HepG2 (cell line): Measurements from ENCODE around the gene CPS1. TPM values are rescaled to one million over a fixed set of nuclear protein-coding genes. Genes with fewer than 3 reads are reported as not detected.

Experiments
- ATAC-seq: fragments of 200-7000 bp; cut with Tn5 transposase; 3 replicates; pipeline ENCODE4 v1.9.1; 2020; ENCODE audit warnings: mild to moderate bottlenecking, moderate library complexity
- BruUV-seq: library from RNA; stranded (reverse); fragments of 400-500 nt; replicated peaks from 2 replicates; lab custom pipeline; 2021; lab: Mats Ljungman, UMichigan
- CTCF ChIA-PET: fragments of 300-600 bp; formaldehyde crosslinking; extraction: SDS; loops from one replicate; lab custom pipeline; 2021; ENCODE audit warnings: low total read pairs, inconsistent platforms, low intra/inter-chr PET ratio; lab: Yijun Ruan, JAX
- POLR2A ChIA-PET: fragments of 350-600 bp; sonication (Branson Sonifier 250); formaldehyde crosslinking; loops from one replicate; lab custom pipeline; 2020; ENCODE audit warnings: antibody characterized with exemption, inconsistent platforms; lab: Yijun Ruan, JAX
- DNase-seq: peaks from one replicate; pipeline ENCODE4 v3.0.0-alpha.2; 2015; ENCODE audit warnings: low spot score
- FAIRE-seq: peaks from 3 replicates; lab custom pipeline; 2011; peaks lifted over from hg19 to GRCh38; lab: Jason Lieb, UNC
- H2AFZ ChIP-seq: one replicate; pipeline ENCODE4 v1.6.1; 2011; ENCODE audit warnings: low read length, inconsistent platforms
- H3K27ac ChIP-seq: fragments of 300-600 bp; 3 replicates; pipeline ENCODE4 v1.8.0; 2011; ENCODE audit warnings: mixed run types, mild to moderate bottlenecking, mixed read lengths, low read length, inconsistent platforms; ENCODE audit not compliant: insufficient read depth; ENCODE audit errors: extremely low read length
- H3K27me3 ChIP-seq, 2 experiments: fragments of 200-600 bp in 1 of 2; 2 replicates in 1 of 2; 3 replicates in 1 of 2; pipeline versions ENCODE4 v1.6.0 to v1.8.0; 2011; ENCODE audit warnings: low read length in 2 of 2, mild to moderate bottlenecking in 2 of 2, moderate library complexity in 2 of 2, inconsistent platforms in 1 of 2; ENCODE audit not compliant: insufficient read depth in 2 of 2, control insufficient read depth in 1 of 2
- H3K36me3 ChIP-seq, 2 experiments: fragments of 200-600 bp in 1 of 2; replicated peaks in 1 of 2; 2 replicates in 1 of 2; 3 replicates in 1 of 2; pipeline versions ENCODE4 v1.5.1 to v1.8.0; 2011; ENCODE audit warnings: low read length in 2 of 2, inconsistent platforms in 1 of 2; ENCODE audit not compliant: insufficient read depth in 2 of 2, control insufficient read depth in 1 of 2
- H3K4me1 ChIP-seq: 2 replicates; pipeline ENCODE4 v1.5.1; 2012; ENCODE audit warnings: low read length, inconsistent platforms; ENCODE audit not compliant: insufficient read depth
- H3K4me2 ChIP-seq: 2 replicates; pipeline ENCODE4 v1.6.0; 2011; ENCODE audit warnings: low read depth, low read length, inconsistent platforms
- H3K4me3 ChIP-seq, 3 experiments: fragments of 200-600 bp in 1 of 3; sonication (generic), shearing (Covaris generic) in 1 of 3; replicated peaks in 1 of 3; 2 replicates each; pipeline ENCODE4 v1.5.1; 2011 to 2016; ENCODE audit warnings: low read length in 3 of 3, inconsistent platforms in 2 of 3, low read depth in 2 of 3, mild to moderate bottlenecking in 2 of 3, control low read depth in 1 of 3, mixed read lengths in 1 of 3; ENCODE audit not compliant: insufficient read depth in 1 of 3
- H3K79me2 ChIP-seq: one replicate; pipeline ENCODE4 v1.6.1; 2011; ENCODE audit warnings: low read length, inconsistent platforms; ENCODE audit not compliant: insufficient read depth
- H3K9ac ChIP-seq: 2 replicates; pipeline ENCODE4 v1.6.0; 2011; ENCODE audit warnings: mild to moderate bottlenecking, low read depth, low read length, inconsistent platforms; ENCODE audit not compliant: insufficient read depth
- H3K9me3 ChIP-seq: 2 replicates; pipeline ENCODE4 v1.5.1; 2012; ENCODE audit warnings: mild to moderate bottlenecking, low read length
- H4K20me1 ChIP-seq: 2 replicates; pipeline ENCODE4 v1.6.0; 2011; ENCODE audit warnings: inconsistent platforms, mild to moderate bottlenecking, low read length, moderate library complexity; ENCODE audit not compliant: insufficient read depth
- AHDC1 ChIP-seq: sonication (generic); formaldehyde crosslinking; IDR thresholded peaks from 2 replicates; pipeline ENCODE4 v1.5.1; 2020; ENCODE audit warnings: mild to moderate bottlenecking, missing genetic modification reagents, borderline replicate concordance
- E2F5 ChIP-seq: sonication (generic); formaldehyde crosslinking; conservative IDR thresholded peaks from 2 replicates; pipeline ENCODE4 v1.4.0; 2020; ENCODE audit warnings: missing genetic modification reagents
- ELF3 ChIP-seq: IDR thresholded peaks from 2 replicates; pipeline ENCODE4 v1.6.1; 2016; ENCODE audit warnings: missing genetic modification reagents, missing compliant biosample characterization
- FOXK2 ChIP-seq: fragments of 450-650 bp; IDR thresholded peaks from 2 replicates; pipeline ENCODE4 v1.6.1; 2016
- FOXO1 ChIP-seq: sonication (generic); formaldehyde crosslinking; IDR thresholded peaks from 2 replicates; pipeline ENCODE4 v1.4.0; 2020; ENCODE audit warnings: missing genetic modification reagents
- GATAD2A ChIP-seq: IDR thresholded peaks from 2 replicates; pipeline ENCODE4 v1.6.1; 2016
- HOMEZ ChIP-seq: IDR thresholded peaks from 2 replicates; pipeline ENCODE4 v1.6.1; 2016; ENCODE audit warnings: low read depth
- MIXL1 ChIP-seq: IDR thresholded peaks from 2 replicates; pipeline ENCODE4 v1.6.1; 2016
- NR2F6 ChIP-seq, 2 experiments: IDR thresholded peaks; 2 replicates each; pipeline ENCODE4 v1.6.1; 2016; ENCODE audit warnings: antibody characterized with exemption in 1 of 2, mild to moderate bottlenecking in 1 of 2
- PHB2 ChIP-seq: fragments of 450-650 bp; IDR thresholded peaks from 2 replicates; pipeline ENCODE4 v1.6.1; 2018; ENCODE audit not compliant: partially characterized antibody
- PHF21A ChIP-seq: sonication (generic); formaldehyde crosslinking; IDR thresholded peaks from 2 replicates; pipeline ENCODE4 v1.5.0; 2020; ENCODE audit warnings: mild to moderate bottlenecking, missing genetic modification reagents
- POGZ ChIP-seq: sonication (generic); formaldehyde crosslinking; IDR thresholded peaks from 2 replicates; pipeline ENCODE4 v1.4.0; 2020; ENCODE audit warnings: mild to moderate bottlenecking, missing genetic modification reagents
- SOX6 ChIP-seq, 2 experiments: fragments of 450-650 bp in 1 of 2; sonication (generic) in 1 of 2; formaldehyde crosslinking in 1 of 2; IDR thresholded peaks; 2 replicates each; pipeline versions ENCODE4 v1.4.0 to v1.6.1; 2017 to 2020; ENCODE audit warnings: antibody characterized with exemption in 1 of 2, mild to moderate bottlenecking in 1 of 2, missing genetic modification reagents in 1 of 2
- TCF7 ChIP-seq: sonication (generic); IDR thresholded peaks from 2 replicates; pipeline ENCODE4 v1.6.1; 2016; ENCODE audit warnings: antibody characterized with exemption, low read depth
- ZBTB34 ChIP-seq: sonication (generic); formaldehyde crosslinking; IDR thresholded peaks from 2 replicates; pipeline ENCODE4 v1.8.0; 2022; ENCODE audit warnings: mild to moderate bottlenecking, missing genetic modification reagents
- ZNF44 ChIP-seq: sonication (generic); formaldehyde crosslinking; IDR thresholded peaks from 2 replicates; pipeline ENCODE4 v1.5.1; 2020; ENCODE audit warnings: mild to moderate bottlenecking, missing genetic modification reagents
- ZNF792 ChIP-seq: IDR thresholded peaks from 2 replicates; pipeline ENCODE4 v1.6.1; 2016
- WGBS: methylation state at CpG from one replicate; pipeline ENCODE4 v1.1.6; 2017; ENCODE audit warnings: low lambda C conversion rate; 5-methylcytosine and 5-hydroxymethylcytosine counted together
- in situ Hi-C: cut with HindIII; loops from 2 replicates; pipeline ENCODE4 v1.10.0; 2017; ENCODE audit warnings: low pct_unique_long_range_greater_than_20kb; ENCODE audit not compliant: extremely low pct_ligation_motif_present
- intact Hi-C: fragments of 100-400 bp; cut with micrococcal nuclease; formaldehyde crosslinking; loops from one replicate; pipeline ENCODE4 v1.10.0; 2022; ENCODE audit not compliant: unreplicated experiment
- polyA plus RNA-seq, 8 experiments: library from polyadenylated mRNA; depleted of rRNA in 3 of 8; stranded (reverse) in 7 of 8; unstranded in 1 of 8; fragments of >200 nt; fragmentation: Illumina TruSeq in 4 of 8; extraction: Trizol in 4 of 8; gene quantifications; 2 replicates each; pipeline versions ENCODE4 v1.2.1 to v1.2.3, GENCODE V29; 2011 to 2016; ENCODE audit warnings: low read depth in 4 of 8, missing spikeins in 1 of 8, mixed read lengths in 1 of 8; ENCODE audit not compliant: insufficient read depth in 1 of 8
- total RNA-seq, 5 experiments: library from RNA; depleted of rRNA; stranded (reverse); fragments of >200 nt; fragmentation: Illumina TruSeq; extraction: Trizol; gene quantifications; 2 replicates each; pipeline ENCODE4 v1.2.3, GENCODE V29; 2016; ENCODE audit warnings: low read depth in 1 of 5

The CPS1 gene
- total and polyA plus RNA-seq, 2 of the 13 experiments (the other 11 are each of a cell fraction or from before 2014, with no cell fraction given), result 24.4 to 51.7 TPM

- POLR2A ChIA-PET, result no interaction called here
- no peaks in the 10 kb centered on the region for H3K9me3 ChIP-seq
- BruUV-seq, result no TSS peak
- H2AFZ ChIP-seq, result no peak overlapping the region
- H3K9ac ChIP-seq, result no peak overlapping the region
- CTCF ChIA-PET, result no interaction called here
- in situ Hi-C loops (loop anchor here (25.0 kb wide), 1 partner anchor 364 kb away; no protein-coding TSS in a partner anchor), intact Hi-C loops (no loop called here)
- ATAC-seq, result peak; percentile 84
- 26% methylated on average over 1 of the region's 1 CpG for WGBS
- H3K27me3 ChIP-seq, result no peaks in the 10 kb centered on the region
- H3K4me1 ChIP-seq, result peaks cover 10% of the 10 kb centered on the region
- H3K4me2 ChIP-seq, result 0 out of 2 replicates have a peak overlapping the region, but pooled peaks have one; percentile 0
- H4K20me1 ChIP-seq, result no peaks in the 10 kb centered on the region
- 0 out of 5 replicates have a peak, but pooled peaks cover 0 to 2% of the 10 kb centered on the region in 2 experiments for H3K36me3 ChIP-seq
- no peaks in the 10 kb centered on the region for H3K79me2 ChIP-seq
- DNase-seq, result peak; percentile 52
- H3K4me3 ChIP-seq, result no peak overlapping the region
- FAIRE-seq, result no peak
- H3K27ac ChIP-seq, result no peak overlapping the region
- TF ChIP-seq E2F5, result no peak
- TF ChIP-seq PHB2, result no peak
- TF ChIP-seq SOX6 (IDR thresholded peaks at IDR 0.05), result no peak
- peak; percentile 28; the same call in 1 of the 2 replicates for TF ChIP-seq SOX6 (CRISPR knock-in tag; IDR thresholded peaks at IDR 0.05)
- peak; percentile 74; the same call in 1 of the 2 replicates for TF ChIP-seq AHDC1
- no peak for TF ChIP-seq NR2F6 (IDR thresholded peaks at IDR 0.05)
- TF ChIP-seq NR2F6 (CRISPR knock-in tag; IDR thresholded peaks at IDR 0.05), result 0 out of 2 replicates have a peak, but pooled peaks have one; percentile 35
- TF ChIP-seq FOXO1 (CRISPR knock-in tag), result peak; percentile 26; the same call in 1 of the 2 replicates
- TF ChIP-seq GATAD2A (CRISPR knock-in tag), result peak; percentile 35; the same call in 1 of the 2 replicates
- no peak for TF ChIP-seq ZNF44 (CRISPR knock-in tag)
- peak; percentile 23; the same call in 1 of the 2 replicates for TF ChIP-seq ELF3 (CRISPR knock-in tag)
- TF ChIP-seq POGZ, result peak; percentile 66
- TF ChIP-seq MIXL1, result peak; percentile 34; the same call in 1 of the 2 replicates
- TF ChIP-seq PHF21A, result no peak
- TF ChIP-seq FOXK2, result no peak
- TF ChIP-seq TCF7, result peak; percentile 47; the same call in 1 of the 2 replicates
- peak; percentile 92; the same call in 1 of the 2 replicates for TF ChIP-seq HOMEZ (CRISPR knock-in tag)
- peak; percentile 58; the same call in 1 of the 2 replicates for TF ChIP-seq ZNF792
- TF ChIP-seq ZBTB34 (CRISPR knock-in tag), result no peak
Observed at GRCh38 chr2:210673117-210673516, 116.7 kb downstream of the CPS1 start.
